WTC11 (cell line): ENCODE results near the gene MACF1. TPM values are rescaled to one million over a fixed set of nuclear protein-coding genes. Genes with fewer than 3 reads are reported as not detected.

Source experiments
- ATAC-seq: fragments of 200-7000 bp; cut with Tn5 transposase; 2 replicates; pipeline ENCODE4 v1.10.0; 2021; ENCODE audit warnings: mild to moderate bottlenecking, moderate library complexity
- CTCF ChIA-PET: fragments of 300-600 bp; sonication (Branson Sonifier 250); formaldehyde crosslinking; loops from one replicate; lab custom pipeline; 2021; ENCODE audit warnings: antibody characterized with exemption; lab: Charles Lee
- POLR2A ChIA-PET: fragments of 350-600 bp; sonication (Branson Sonifier 250); formaldehyde crosslinking; loops from one replicate; lab custom pipeline; 2021; ENCODE audit warnings: antibody characterized with exemption; lab: Charles Lee
- DNase-seq: peaks from one replicate; pipeline ENCODE4 v3.0.0; 2021; ENCODE audit warnings: low spot score
- H3K27ac Mint-ChIP-seq: 2 replicates; pipeline ENCODE4 v1.8.0; 2021; ENCODE audit warnings: mixed read lengths
- H3K27me3 Mint-ChIP-seq: 2 replicates; pipeline ENCODE4 v1.8.0; 2021; ENCODE audit warnings: low read depth, mild to moderate bottlenecking, moderate library complexity, mixed read lengths
- H3K36me3 Mint-ChIP-seq: 2 replicates; pipeline ENCODE4 v1.8.0; 2021; ENCODE audit warnings: mixed read lengths
- H3K4me1 Mint-ChIP-seq: 2 replicates; pipeline ENCODE4 v1.8.0; 2022; ENCODE audit warnings: mixed read lengths
- H3K4me3 Mint-ChIP-seq: 2 replicates; pipeline ENCODE4 v1.8.0; 2021; ENCODE audit warnings: mild to moderate bottlenecking, moderate library complexity, mixed read lengths
- H3K9me3 Mint-ChIP-seq: 2 replicates; pipeline ENCODE4 v1.8.0; 2021; ENCODE audit warnings: mixed read lengths
- ATF1 ChIP-seq: sonication (generic); formaldehyde crosslinking; IDR thresholded peaks from 2 replicates; pipeline ENCODE4 v1.8.1; 2023; ENCODE audit warnings: mild to moderate bottlenecking, moderate library complexity, missing genetic modification reagents
- ERG ChIP-seq: fragments of 250-450 bp; sonication (Bioruptor Pico); IDR thresholded peaks from 2 replicates; pipeline ENCODE4 v1.8.0; 2021; ENCODE audit warnings: mild to moderate bottlenecking
- FOXJ3 ChIP-seq: sonication (generic); formaldehyde crosslinking; IDR thresholded peaks from 2 replicates; pipeline ENCODE4 v1.9.0; 2021; ENCODE audit warnings: missing genetic modification reagents, mild to moderate bottlenecking, borderline replicate concordance
- GABPB1 ChIP-seq: sonication (generic); formaldehyde crosslinking; IDR thresholded peaks from 2 replicates; pipeline ENCODE4 v1.8.1; 2023; ENCODE audit warnings: mild to moderate bottlenecking, missing genetic modification reagents
- JAZF1 ChIP-seq: fragments of 250-450 bp; sonication (Bioruptor Pico); IDR thresholded peaks from 2 replicates; pipeline ENCODE4 v1.9.0; 2021; ENCODE audit warnings: moderate library complexity, mild to moderate bottlenecking, inconsistent platforms
- MYBL2 ChIP-seq: sonication (generic); formaldehyde crosslinking; IDR thresholded peaks from 2 replicates; pipeline ENCODE4 v1.8.1; 2023; ENCODE audit warnings: mild to moderate bottlenecking, moderate library complexity, missing genetic modification reagents
- OVOL2 ChIP-seq: fragments of 250-450 bp; sonication (Bioruptor Pico); IDR thresholded peaks from 2 replicates; pipeline ENCODE4 v1.9.0; 2021; ENCODE audit warnings: mild to moderate bottlenecking, borderline replicate concordance
- PRRX2 ChIP-seq: fragments of 250-450 bp; sonication (Bioruptor Pico); IDR thresholded peaks from 2 replicates; pipeline ENCODE4 v1.8.0; 2021; ENCODE audit warnings: mild to moderate bottlenecking
- ZBTB43 ChIP-seq: sonication (generic); formaldehyde crosslinking; IDR thresholded peaks from 2 replicates; pipeline ENCODE4 v1.8.1; 2023; ENCODE audit warnings: mild to moderate bottlenecking, missing genetic modification reagents
- ZNF121 ChIP-seq: sonication (generic); formaldehyde crosslinking; IDR thresholded peaks from 2 replicates; pipeline ENCODE4 v1.8.0; 2023; ENCODE audit warnings: missing genetic modification reagents
- ZNF317 ChIP-seq: sonication (generic); formaldehyde crosslinking; IDR thresholded peaks from 2 replicates; pipeline ENCODE4 v1.8.1; 2023; ENCODE audit warnings: low read depth, mild to moderate bottlenecking, moderate library complexity, missing genetic modification reagents, borderline replicate concordance
- ZNF512 ChIP-seq: sonication (generic); formaldehyde crosslinking; IDR thresholded peaks from 2 replicates; pipeline ENCODE4 v1.8.1; 2022; ENCODE audit warnings: missing genetic modification reagents, borderline replicate concordance
- ZSCAN18 ChIP-seq: fragments of 250-450 bp; sonication (Bioruptor Pico); IDR thresholded peaks from 2 replicates; pipeline ENCODE4 v2.1.2; 2022; ENCODE audit warnings: mild to moderate bottlenecking, moderate library complexity
- total RNA-seq: library from RNA; stranded (reverse); gene quantifications from 3 replicates; pipeline ENCODE4 v1.2.3, GENCODE V29; 2021
- TF ChIP-seq, protein P1 (sequence below): sonication (generic); formaldehyde crosslinking; IDR thresholded peaks from 2 replicates; pipeline ENCODE4 v1.8.0; 2022; ENCODE audit warnings: mild to moderate bottlenecking, missing genetic modification reagents

The MACF1 gene
- total RNA-seq, 1 experiment from 2014 or later, result 327 TPM

- no peak for TF ChIP-seq ZNF512
Measured at GRCh38 chr1:39283858-39284257, 79.4 kb downstream of the MACF1 start (continued).

DNA sequence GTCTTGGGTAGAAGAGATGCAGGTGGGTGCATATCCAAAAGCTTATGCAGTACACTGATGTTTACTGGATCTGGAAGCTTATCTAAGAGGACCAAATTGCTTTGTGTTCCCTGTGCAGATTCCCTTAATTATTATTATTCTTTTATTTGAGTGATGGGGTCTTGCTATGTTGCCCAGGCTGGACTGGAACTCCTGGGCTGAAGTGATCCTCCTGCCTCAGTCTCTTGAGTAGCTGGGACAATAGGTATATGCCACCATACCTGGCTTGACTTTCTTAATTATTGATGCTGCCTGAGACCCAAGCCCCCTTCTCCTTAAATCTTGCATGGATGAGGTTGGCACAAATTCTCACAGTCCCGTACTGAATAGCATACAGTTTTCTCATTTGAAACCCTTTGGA lies 83.0 kb downstream of the MACF1 start:
- Mint-ChIP-seq H3K27ac (no peak overlapping the region), H3K4me3 (no peak overlapping the region), H3K36me3 (peaks cover 75% of the 10 kb centered on the region), H3K9me3 (peaks cover 5% of the 10 kb centered on the region; the same call in 1 of the 2 replicates), H3K27me3 (no peaks in the 10 kb centered on the region), H3K4me1 (peaks cover 3% of the 10 kb centered on the region)
- POLR2A ChIA-PET, result no interaction called here
- TF ChIP-seq PRRX2 (no peak), ZNF121 (CRISPR knock-in tag) (peak; percentile 58; the same call in 1 of the 2 replicates), MYBL2 (CRISPR knock-in tag) (no peak)
- CTCF ChIA-PET, result no interaction called here
- ATAC-seq (no peak), DNase-seq (no peak)

DNA sequence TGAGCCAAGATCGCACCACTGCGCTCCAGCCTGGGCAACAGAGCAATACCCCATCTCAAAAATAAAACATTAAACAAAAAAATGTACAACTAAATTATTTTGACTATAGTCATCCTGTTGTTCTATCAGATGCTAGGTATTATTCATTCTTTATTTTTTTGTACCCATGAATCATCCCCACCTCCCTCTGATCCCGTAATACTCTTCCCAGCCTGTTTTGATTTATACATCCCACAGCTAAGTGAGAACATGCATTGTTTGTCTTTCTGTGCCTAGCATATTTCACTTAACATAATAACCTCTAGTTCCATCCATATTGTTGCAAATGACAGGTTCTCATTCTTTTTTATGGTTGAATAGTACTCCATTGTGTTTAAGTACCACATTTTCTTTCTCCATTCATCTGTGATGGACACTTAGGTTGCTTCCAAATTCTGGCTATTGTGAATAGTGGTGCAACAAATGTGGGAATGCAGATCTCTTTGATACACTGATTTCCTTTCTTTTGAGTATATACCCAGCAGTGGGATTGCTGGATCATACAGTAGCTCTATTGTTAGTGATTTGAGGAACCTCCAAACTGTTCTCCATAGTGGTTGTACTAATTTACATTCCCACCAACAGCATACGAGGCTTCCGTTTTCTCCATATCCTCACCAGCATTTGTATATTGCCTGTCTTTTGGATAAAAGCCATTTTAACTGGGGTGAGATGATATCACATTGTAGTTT lies 84.4 kb downstream of the MACF1 start:
- no peak overlapping the region for H3K27ac Mint-ChIP-seq
- no peaks in the 10 kb centered on the region for H3K4me1 Mint-ChIP-seq
- ChIA-PET CTCF (interaction anchor here (0.5 to 1.3 kb wide), 3 partner anchors 93 to 190 kb away, joined by 3 to 6 read pairs (median 5); no protein-coding TSS in a partner anchor), POLR2A (no interaction called here)
- no peak overlapping the region for H3K4me3 Mint-ChIP-seq
- TF ChIP-seq, protein P1, sequence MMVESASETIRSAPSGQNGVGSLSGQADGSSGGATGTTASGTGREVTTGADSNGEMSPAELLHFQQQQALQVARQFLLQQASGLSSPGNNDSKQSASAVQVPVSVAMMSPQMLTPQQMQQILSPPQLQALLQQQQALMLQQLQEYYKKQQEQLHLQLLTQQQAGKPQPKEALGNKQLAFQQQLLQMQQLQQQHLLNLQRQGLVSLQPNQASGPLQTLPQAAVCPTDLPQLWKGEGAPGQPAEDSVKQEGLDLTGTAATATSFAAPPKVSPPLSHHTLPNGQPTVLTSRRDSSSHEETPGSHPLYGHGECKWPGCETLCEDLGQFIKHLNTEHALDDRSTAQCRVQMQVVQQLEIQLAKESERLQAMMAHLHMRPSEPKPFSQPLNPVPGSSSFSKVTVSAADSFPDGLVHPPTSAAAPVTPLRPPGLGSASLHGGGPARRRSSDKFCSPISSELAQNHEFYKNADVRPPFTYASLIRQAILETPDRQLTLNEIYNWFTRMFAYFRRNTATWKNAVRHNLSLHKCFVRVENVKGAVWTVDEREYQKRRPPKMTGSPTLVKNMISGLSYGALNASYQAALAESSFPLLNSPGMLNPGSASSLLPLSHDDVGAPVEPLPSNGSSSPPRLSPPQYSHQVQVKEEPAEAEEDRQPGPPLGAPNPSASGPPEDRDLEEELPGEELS, result no peak
- no peak for TF ChIP-seq ATF1
- no peak for TF ChIP-seq ZSCAN18 (CRISPR knock-in tag)
- TF ChIP-seq ZNF317 (CRISPR knock-in tag), result no peak
- TF ChIP-seq ERG (CRISPR knock-in tag), result no peak
- no peak for ATAC-seq
- no peak for DNase-seq
- peaks cover 5% of the 10 kb centered on the region; the same call in 1 of the 2 replicates for H3K9me3 Mint-ChIP-seq
- H3K27me3 Mint-ChIP-seq, result no peaks in the 10 kb centered on the region
- peaks cover 78% of the 10 kb centered on the region for H3K36me3 Mint-ChIP-seq

DNA sequence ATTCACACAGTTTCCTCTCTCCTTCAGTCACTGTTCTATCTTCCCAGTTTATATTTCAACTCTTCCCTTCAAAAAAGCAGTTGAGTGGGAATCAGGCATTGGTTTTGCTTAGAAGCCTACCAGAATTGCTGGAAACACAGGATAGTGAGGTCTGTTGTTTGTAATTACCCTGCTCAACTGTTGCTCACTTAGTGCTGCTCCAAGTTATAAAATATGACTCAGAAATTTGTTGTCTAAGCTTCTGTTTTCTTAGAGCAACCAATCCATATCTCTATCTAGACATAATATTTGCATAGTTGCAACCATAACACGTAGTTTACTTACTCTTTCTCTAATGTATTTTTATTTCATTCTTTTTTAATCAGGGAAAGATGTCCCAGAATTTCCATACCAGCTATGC lies 87.9 kb downstream of the MACF1 start:
- no peak overlapping the region for H3K4me3 Mint-ChIP-seq
- no peak for ATAC-seq
- H3K27ac Mint-ChIP-seq, result no peak overlapping the region
- no peaks in the 10 kb centered on the region for H3K27me3 Mint-ChIP-seq
- H3K9me3 Mint-ChIP-seq, result peaks cover 5% of the 10 kb centered on the region; the same call in 1 of the 2 replicates
- TF ChIP-seq FOXJ3 (CRISPR knock-in tag) (no peak), JAZF1 (CRISPR knock-in tag) (no peak), GABPB1 (no peak), OVOL2 (no peak), ZBTB43 (CRISPR knock-in tag) (no peak), ATF1 (no peak), ZNF121 (CRISPR knock-in tag) (no peak)
- TF ChIP-seq, all 79 proteins: peak for 0
- ChIA-PET POLR2A (no interaction called here), CTCF (interaction anchor here (1.2 kb wide), 1 partner anchor 100 kb away, joined by 3 read pairs; no protein-coding TSS in a partner anchor)
- no peaks in the 10 kb centered on the region for H3K4me1 Mint-ChIP-seq
- no peak for DNase-seq
- H3K36me3 Mint-ChIP-seq, result peaks cover 79% of the 10 kb centered on the region
